Astrocyte of the cerebellum (primary cell): ENCODE data around the gene PITPNC1.

Experiments
- DNase-seq: peaks from one replicate; pipeline ENCODE4 v3.0.0-alpha.2; 2011; ENCODE audit warnings: low read depth
- H3K4me3 ChIP-seq: 2 replicates; pipeline ENCODE4 v1.5.1; 2011; ENCODE audit warnings: mild to moderate bottlenecking, low read depth, low read length, moderate library complexity
- CTCF ChIP-seq: IDR thresholded peaks from 2 replicates; pipeline ENCODE4 v1.5.1; 2012; ENCODE audit warnings: low read length, low read depth, moderate library complexity, mild to moderate bottlenecking; ENCODE audit errors: missing control alignments
- in situ Hi-C: cut with HindIII; loops from 2 replicates; pipeline ENCODE4 v1.10.0; 2017; ENCODE audit warnings: low sequenced_read_pairs

The PITPNC1 gene

GRCh38 chr17:67347826-67348225, 29.3 kb upstream of the PITPNC1 start:
- no peak for DNase-seq
- in situ Hi-C loops = no loop called here
- no peak for TF ChIP-seq CTCF
- H3K4me3 ChIP-seq = no peak overlapping the region

GRCh38 chr17:67349420-67349819, 27.7 kb upstream of the PITPNC1 start:
- in situ Hi-C loops = no loop called here

GRCh38 chr17:67353161-67353560, 23.9 kb upstream of the PITPNC1 start:
- no peak for DNase-seq
- in situ Hi-C loops = no loop called here
- no peak for TF ChIP-seq CTCF
- no peak overlapping the region for H3K4me3 ChIP-seq

More at GRCh38 chr17:67349420-67349819, 27.7 kb upstream of the PITPNC1 start:
- H3K4me3 ChIP-seq = no peak overlapping the region
- DNase-seq = no peak
- TF ChIP-seq CTCF = no peak

- H3K4me3 ChIP-seq = no peak overlapping the region
- DNase-seq = no peak
- in situ Hi-C loops = no loop called here
- TF ChIP-seq CTCF = no peak
These were observed 23.0 kb upstream of the PITPNC1 start for GRCh38 chr17:67353929-67354574.

GRCh38 chr17:67358612-67359011, 18.5 kb upstream of the PITPNC1 start:
- no peak for TF ChIP-seq CTCF
- in situ Hi-C loops = no loop called here
- DNase-seq = no peak
- H3K4me3 ChIP-seq = no peak overlapping the region

GRCh38 chr17:67359960-67360791, 16.9 kb upstream of the PITPNC1 start:
- no peak overlapping the region for H3K4me3 ChIP-seq
- in situ Hi-C loops = no loop called here
- peak; percentile 62 for TF ChIP-seq CTCF
- DNase-seq = no peak
